H9 (cell line): ENCODE results near the gene BCAR1. TPM values are rescaled to one million over a fixed set of nuclear protein-coding genes. Genes with fewer than 3 reads are reported as not detected.

ENCODE experiments used
- DNase-seq: peaks from one replicate; pipeline ENCODE4 v3.0.0-alpha.2; 2017
- H2AFZ ChIP-seq: one replicate; pipeline ENCODE4 v1.6.1; 2013; ENCODE audit warnings: mild to moderate bottlenecking, low read length, control low read depth, moderate library complexity
- H2AK5ac ChIP-seq: 2 replicates; pipeline ENCODE4 v1.6.1; 2013; ENCODE audit warnings: low read length, control low read depth, mixed read lengths; ENCODE audit not compliant: insufficient read length
- H2BK120ac ChIP-seq: one replicate; pipeline ENCODE4 v1.6.1; 2013; ENCODE audit warnings: low read depth, mild to moderate bottlenecking, low read length, control low read depth, inconsistent platforms; ENCODE audit not compliant: poor library complexity, severe bottlenecking
- H2BK12ac ChIP-seq: 2 replicates; pipeline ENCODE4 v1.6.1; 2013; ENCODE audit warnings: low read length, control low read depth, mixed read lengths, low read depth; ENCODE audit not compliant: insufficient read length
- H2BK15ac ChIP-seq: 2 replicates; pipeline ENCODE4 v1.6.1; 2013; ENCODE audit warnings: low read depth, low read length, control low read depth
- H2BK20ac ChIP-seq: one replicate; pipeline ENCODE4 v1.6.1; 2013; ENCODE audit warnings: low read depth, mild to moderate bottlenecking, low read length, control low read depth, inconsistent platforms; ENCODE audit not compliant: poor library complexity, severe bottlenecking
- H2BK5ac ChIP-seq: 2 replicates; pipeline ENCODE4 v1.6.1; 2013; ENCODE audit warnings: low read length, control low read depth, mixed read lengths; ENCODE audit not compliant: insufficient read length
- H3K14ac ChIP-seq: 2 replicates; pipeline ENCODE4 v1.6.1; 2013; ENCODE audit warnings: low read length, control low read depth; ENCODE audit not compliant: insufficient read depth
- H3K18ac ChIP-seq: 2 replicates; pipeline ENCODE4 v1.6.1; 2013; ENCODE audit warnings: low read depth, mild to moderate bottlenecking, mixed read lengths, low read length, control low read depth; ENCODE audit not compliant: insufficient read length
- H3K23ac ChIP-seq: 2 replicates; pipeline ENCODE4 v1.6.1; 2013; ENCODE audit warnings: low read length, control low read depth, mixed read lengths, low read depth; ENCODE audit not compliant: insufficient read length
- H3K23me2 ChIP-seq: 2 replicates; pipeline ENCODE4 v1.6.1; 2013; ENCODE audit warnings: low read depth, mild to moderate bottlenecking, mixed read lengths, low read length, control low read depth; ENCODE audit not compliant: insufficient read length, poor library complexity, severe bottlenecking
- H3K27ac ChIP-seq: 2 replicates; pipeline ENCODE4 v1.5.1; 2013; ENCODE audit warnings: low read length, control low read depth, mixed read lengths, low read depth; ENCODE audit not compliant: insufficient read length
- H3K27me3 ChIP-seq: 2 replicates; pipeline ENCODE4 v1.6.1; 2013; ENCODE audit warnings: low read length, control low read depth, inconsistent platforms; ENCODE audit not compliant: insufficient read depth
- H3K4ac ChIP-seq: 2 replicates; pipeline ENCODE4 v1.6.1; 2013; ENCODE audit warnings: low read depth, mild to moderate bottlenecking, control low read depth, inconsistent platforms, low read length, moderate library complexity
- H3K4me1 ChIP-seq: 2 replicates; pipeline ENCODE4 v1.6.1; 2013; ENCODE audit warnings: low read length, control low read depth, inconsistent platforms; ENCODE audit not compliant: insufficient read depth
- H3K4me2 ChIP-seq: 2 replicates; pipeline ENCODE4 v1.6.1; 2013; ENCODE audit warnings: low read length, control low read depth, mixed read lengths; ENCODE audit not compliant: insufficient read length, insufficient read depth
- H3K56ac ChIP-seq: 2 replicates; pipeline ENCODE4 v1.6.1; 2013; ENCODE audit warnings: low read depth, mild to moderate bottlenecking, mixed read lengths, low read length, control low read depth; ENCODE audit not compliant: insufficient read length
- H3K79me1 ChIP-seq: 2 replicates; pipeline ENCODE4 v1.6.1; 2013; ENCODE audit warnings: low read depth, mild to moderate bottlenecking, moderate library complexity, low read length, control low read depth, inconsistent platforms; ENCODE audit not compliant: insufficient read depth, poor library complexity, severe bottlenecking
- H3K79me2 ChIP-seq: 2 replicates; pipeline ENCODE4 v1.6.1; 2013; ENCODE audit warnings: low read length, control low read depth, inconsistent platforms; ENCODE audit not compliant: insufficient read depth
- H3K9ac ChIP-seq: 2 replicates; pipeline ENCODE4 v1.6.1; 2013; ENCODE audit warnings: low read length, control low read depth, mixed read lengths; ENCODE audit not compliant: insufficient read length; ENCODE audit errors: extremely low read depth
- H3K9me3 ChIP-seq: one replicate; pipeline ENCODE4 v1.6.1; 2013; ENCODE audit warnings: low read depth, low read length, inconsistent platforms; ENCODE audit not compliant: control insufficient read depth
- H3T11ph ChIP-seq: one replicate; pipeline ENCODE4 v1.6.1; 2013; ENCODE audit warnings: mild to moderate bottlenecking, low read length, control low read depth, inconsistent platforms
- H4K20me1 ChIP-seq: one replicate; pipeline ENCODE4 v1.6.1; 2013; ENCODE audit not compliant: control insufficient read depth, insufficient read length, insufficient read depth
- H4K5ac ChIP-seq: 2 replicates; pipeline ENCODE4 v1.6.1; 2013; ENCODE audit warnings: low read depth, mild to moderate bottlenecking, mixed read lengths, low read length, control low read depth; ENCODE audit not compliant: insufficient read length
- H4K8ac ChIP-seq: replicated peaks from 2 replicates; pipeline ENCODE4 v1.6.1; 2013; ENCODE audit warnings: low read length, control low read depth, mixed read lengths, low read depth; ENCODE audit not compliant: insufficient read length
- H4K91ac ChIP-seq: 2 replicates; pipeline ENCODE4 v1.6.1; 2013; ENCODE audit warnings: low read depth, mild to moderate bottlenecking, moderate library complexity, mixed read lengths, low read length, control low read depth; ENCODE audit not compliant: insufficient read length
- H3K27ac Mint-ChIP-seq, 3 experiments: 2 replicates in 2 of 3; 3 replicates in 1 of 3; pipeline ENCODE4 v1.8.0; 2020 to 2021; ENCODE audit warnings: mixed read lengths in 3 of 3, mild to moderate bottlenecking in 1 of 3, moderate library complexity in 1 of 3
- H3K27me3 Mint-ChIP-seq: 2 replicates; pipeline ENCODE4 v1.8.0; 2021; ENCODE audit warnings: low read depth, mild to moderate bottlenecking, moderate library complexity, mixed read lengths
- H3K36me3 Mint-ChIP-seq, 3 experiments: 2 replicates in 2 of 3; 3 replicates in 1 of 3; pipeline ENCODE4 v1.8.0; 2020 to 2021; ENCODE audit warnings: low read depth in 3 of 3, mixed read lengths in 3 of 3; ENCODE audit not compliant: insufficient read depth in 1 of 3
- H3K4me1 Mint-ChIP-seq, 2 experiments: 2 replicates each; pipeline ENCODE4 v1.8.0; 2020; ENCODE audit warnings: mixed read lengths in 2 of 2
- H3K4me3 Mint-ChIP-seq, 2 experiments: 2 replicates in 1 of 2; 3 replicates in 1 of 2; pipeline ENCODE4 v1.8.0; 2020 to 2021; ENCODE audit warnings: mild to moderate bottlenecking in 2 of 2, mixed read lengths in 2 of 2, moderate library complexity in 1 of 2
- H3K9me3 Mint-ChIP-seq, 2 experiments: 2 replicates in 1 of 2; 3 replicates in 1 of 2; pipeline ENCODE4 v1.8.0; 2020; ENCODE audit warnings: mild to moderate bottlenecking in 2 of 2, mixed read lengths in 2 of 2, moderate library complexity in 1 of 2
- WGBS: extraction: QIAGEN DNeasy Blood & Tissue Kit; methylation state at CpG from one replicate; pipeline ENCODE4 v1.1.7; 2013; ENCODE audit warnings: missing lambda C conversion rate, low lambda C conversion rate, mixed read lengths; ENCODE audit not compliant: insufficient read length; ENCODE audit errors: extremely low coverage; 5-methylcytosine and 5-hydroxymethylcytosine counted together
- total RNA-seq: library from RNA; stranded (reverse); gene quantifications from 2 replicates; pipeline ENCODE4 v1.2.1, GENCODE V29; 2021
- TF ChIP-seq, protein P1 (sequence below): fragments of 200-600 bp; sonication (generic); conservative IDR thresholded peaks from 3 replicates; pipeline ENCODE4 v1.8.0; 2021; ENCODE audit warnings: antibody characterized with exemption, mild to moderate bottlenecking

The BCAR1 gene
- total RNA-seq, 1 experiment from 2014 or later: 97.1 TPM

DNA sequence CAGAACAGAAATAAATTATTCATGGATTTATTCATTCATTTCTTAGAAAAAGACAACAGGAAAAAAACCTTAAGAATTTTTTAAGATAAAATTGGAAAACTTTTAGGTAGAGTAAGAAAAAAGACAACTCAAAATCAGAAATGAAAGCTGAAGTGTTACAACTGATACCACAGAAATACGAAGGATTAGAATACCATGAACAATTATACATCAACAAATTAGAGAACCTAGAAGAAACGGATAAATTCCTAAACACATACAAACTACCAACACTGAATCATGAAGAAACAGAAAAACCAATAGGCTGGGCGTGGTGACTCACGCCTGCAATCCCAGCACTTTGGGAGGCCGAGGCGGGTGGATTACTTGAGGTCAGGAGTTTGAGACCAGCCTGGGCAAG is 72.2 kb downstream of the BCAR1 start:
- Histone ChIP-seq H4K91ac (no peak overlapping the region), H3K23ac (no peak overlapping the region), H2AK5ac (no peak overlapping the region), H3K4me2 (no peak overlapping the region), H3K18ac (no peak overlapping the region), H3K4ac (no peak overlapping the region), H3K14ac (no peak overlapping the region), H2BK120ac (no peak overlapping the region), H3K23me2 (no peaks in the 10 kb centered on the region), H3K9ac (no peak overlapping the region), H2AFZ (no peak overlapping the region), H4K8ac (no peak overlapping the region), H3K4me1 (no peaks in the 10 kb centered on the region), H3T11ph (no peak overlapping the region), H3K79me1 (no peaks in the 10 kb centered on the region), H2BK20ac (no peak overlapping the region), H2BK12ac (no peak overlapping the region), H2BK5ac (no peak overlapping the region), H3K27ac (no peak overlapping the region), H3K9me3 (peaks cover 10% of the 10 kb centered on the region), H3K79me2 (no peaks in the 10 kb centered on the region), H4K5ac (no peak overlapping the region), H2BK15ac (no peak overlapping the region), H3K27me3 (no peaks in the 10 kb centered on the region), H3K56ac (no peak overlapping the region), H4K20me1 (no peaks in the 10 kb centered on the region)
- peaks cover 12 to 22% (median 21%) of the 10 kb centered on the region in 3 experiments; a peak in 6 of 7 replicates for H3K36me3 Mint-ChIP-seq
- H3K27ac Mint-ChIP-seq: no peak overlapping the region
- TF ChIP-seq, protein P1, sequence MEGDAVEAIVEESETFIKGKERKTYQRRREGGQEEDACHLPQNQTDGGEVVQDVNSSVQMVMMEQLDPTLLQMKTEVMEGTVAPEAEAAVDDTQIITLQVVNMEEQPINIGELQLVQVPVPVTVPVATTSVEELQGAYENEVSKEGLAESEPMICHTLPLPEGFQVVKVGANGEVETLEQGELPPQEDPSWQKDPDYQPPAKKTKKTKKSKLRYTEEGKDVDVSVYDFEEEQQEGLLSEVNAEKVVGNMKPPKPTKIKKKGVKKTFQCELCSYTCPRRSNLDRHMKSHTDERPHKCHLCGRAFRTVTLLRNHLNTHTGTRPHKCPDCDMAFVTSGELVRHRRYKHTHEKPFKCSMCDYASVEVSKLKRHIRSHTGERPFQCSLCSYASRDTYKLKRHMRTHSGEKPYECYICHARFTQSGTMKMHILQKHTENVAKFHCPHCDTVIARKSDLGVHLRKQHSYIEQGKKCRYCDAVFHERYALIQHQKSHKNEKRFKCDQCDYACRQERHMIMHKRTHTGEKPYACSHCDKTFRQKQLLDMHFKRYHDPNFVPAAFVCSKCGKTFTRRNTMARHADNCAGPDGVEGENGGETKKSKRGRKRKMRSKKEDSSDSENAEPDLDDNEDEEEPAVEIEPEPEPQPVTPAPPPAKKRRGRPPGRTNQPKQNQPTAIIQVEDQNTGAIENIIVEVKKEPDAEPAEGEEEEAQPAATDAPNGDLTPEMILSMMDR: no peak
- H3K4me1 Mint-ChIP-seq: no peaks in the 10 kb centered on the region
- WGBS: no CpG with 5 or more reads among the region's 6 CpGs
- DNase-seq: no peak
- peaks cover 25 to 28% of the 10 kb centered on the region in 2 experiments for H3K9me3 Mint-ChIP-seq
- H3K27me3 Mint-ChIP-seq: peaks cover 2% of the 10 kb centered on the region; the same call in 1 of the 2 replicates
- H3K4me3 Mint-ChIP-seq: no peak overlapping the region

Other genes with a start within 250 kb of the BCAR1 start
- gene LDHD, start 134.8 kb downstream of the BCAR1 start, total RNA-seq: 14.5 and 14.7 TPM in 2 replicates
- 13.7 and 15.3 TPM in 2 replicates for gene ZFP1, start 103.1 kb downstream of the BCAR1 start, total RNA-seq
- gene CTRB2, start 44.5 kb downstream of the BCAR1 start, total RNA-seq: not detected in 2 replicates
- gene CTRB1, start 32.6 kb downstream of the BCAR1 start, total RNA-seq: not detected in 2 replicates
- gene CFDP1, start 181.9 kb upstream of the BCAR1 start, total RNA-seq: 89.1 and 89.2 TPM in 2 replicates
- gene TMEM170A, start 213.1 kb upstream of the BCAR1 start, total RNA-seq: 43.4 and 46.8 TPM in 2 replicates
- gene CHST6, start 243.8 kb upstream of the BCAR1 start, total RNA-seq: 20.7 and 20.8 TPM in 2 replicates